Measurements from ENCODE around the gene RTKN.

RTKN gene

DNA sequence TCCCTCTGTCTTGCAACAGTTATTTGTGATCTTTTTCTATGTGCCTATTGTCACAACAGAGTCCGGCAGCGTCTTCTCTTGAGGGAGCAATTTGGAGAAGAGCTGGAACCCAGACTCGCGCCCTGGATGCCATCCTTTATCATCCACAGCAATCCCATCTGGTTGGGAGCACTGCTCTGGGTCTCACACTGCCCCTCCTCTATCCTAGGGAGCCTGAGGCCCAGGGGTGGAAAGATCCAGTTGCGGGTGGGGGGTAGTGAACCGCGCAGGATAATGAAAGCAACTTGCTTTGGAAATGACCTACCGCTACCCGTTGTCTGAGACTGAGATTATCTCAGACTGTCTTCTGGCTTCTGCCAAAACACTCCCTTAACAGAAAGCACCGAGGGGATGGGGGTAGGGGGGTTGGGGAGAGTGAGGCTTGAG, 17.2 kb upstream of the RTKN start:
- H3K79me2 ChIP-seq (ENCODE audit: insufficient read depth, low read length) = peaks cover 42% of the 10 kb centered on the region
- peak overlapping the region; percentile 91 for H3K9ac ChIP-seq (ENCODE audit: low read depth, low read length, poor library complexity, severe bottlenecking)
- peaks cover 24% of the 10 kb centered on the region for H3K4me1 ChIP-seq (ENCODE audit: insufficient read depth, low read length, poor library complexity, severe bottlenecking)
- peaks cover 9% of the 10 kb centered on the region for H3F3A ChIP-seq (ENCODE audit: low read depth)
- no peaks in the 10 kb centered on the region for H3K9me3 ChIP-seq (ENCODE audit: insufficient read depth, low read depth, low read length)
- H3K9me2 ChIP-seq (replicated peaks; ENCODE audit: low read depth, low read length) = no peaks in the 10 kb centered on the region
- no peaks in the 10 kb centered on the region; the same call in 1 of the 2 replicates for H3K36me3 ChIP-seq (ENCODE audit: insufficient read depth, low read length)
- peak overlapping the region; percentile 97 for H3K4me3 ChIP-seq (ENCODE audit: low read length, poor library complexity, severe bottlenecking)
- no peaks in the 10 kb centered on the region for H3K27me3 ChIP-seq (ENCODE audit: insufficient read depth, low read length, poor library complexity, severe bottlenecking)
- H3K4me2 ChIP-seq (ENCODE audit: low read depth, low read length, poor library complexity, severe bottlenecking) = peak overlapping the region; percentile 86
- peaks cover 7% of the 10 kb centered on the region for H4K20me1 ChIP-seq (ENCODE audit: insufficient read depth, low read length, poor library complexity, severe bottlenecking)
- H2AFZ ChIP-seq (ENCODE audit: low read length) = no peak overlapping the region
- TF ChIP-seq EZH2phosphoT487 (IDR thresholded peaks at IDR 0.05; ENCODE audit: borderline replicate concordance) (no peak), CTCF (conservative IDR thresholded peaks at IDR 0.05; ENCODE audit: low read length) (no peak)

- TF ChIP-seq EZH2phosphoT487 (IDR thresholded peaks at IDR 0.05; ENCODE audit: borderline replicate concordance) (no peak), CTCF (conservative IDR thresholded peaks at IDR 0.05; ENCODE audit: low read length) (no peak)
- Histone ChIP-seq H3K4me1 (ENCODE audit: insufficient read depth, low read length, poor library complexity, severe bottlenecking) (peaks cover 24% of the 10 kb centered on the region), H3K27me3 (ENCODE audit: insufficient read depth, low read length, poor library complexity, severe bottlenecking) (no peaks in the 10 kb centered on the region), H3K79me2 (ENCODE audit: insufficient read depth, low read length) (peaks cover 40% of the 10 kb centered on the region), H2AFZ (ENCODE audit: low read length) (peak within 1 kb of the TSS; percentile 93), H3K4me2 (ENCODE audit: low read depth, low read length, poor library complexity, severe bottlenecking) (peak within 1 kb of the TSS; percentile 98), H3K4me3 (ENCODE audit: low read length, poor library complexity, severe bottlenecking) (peak within 1 kb of the TSS; percentile 97), H3K9me3 (ENCODE audit: insufficient read depth, low read depth, low read length) (no peaks in the 10 kb centered on the region), H4K20me1 (ENCODE audit: insufficient read depth, low read length, poor library complexity, severe bottlenecking) (peaks cover 7% of the 10 kb centered on the region), H3F3A (ENCODE audit: low read depth) (peaks cover 9% of the 10 kb centered on the region), H3K9me2 (replicated peaks; ENCODE audit: low read depth, low read length) (no peaks in the 10 kb centered on the region), H3K9ac (ENCODE audit: low read depth, low read length, poor library complexity, severe bottlenecking) (peak within 1 kb of the TSS; percentile 95), H3K36me3 (ENCODE audit: insufficient read depth, low read length) (no peaks in the 10 kb centered on the region; the same call in 1 of the 2 replicates)
Measured at GRCh38 chr2:74458132-74458937, 16.6 kb upstream of the RTKN start, which contains the start of gene WBP1. Gene WBP1 (plus strand): TSS chr2:74458438. CDS start chr2:74458603, 165 bp downstream.

DNA sequence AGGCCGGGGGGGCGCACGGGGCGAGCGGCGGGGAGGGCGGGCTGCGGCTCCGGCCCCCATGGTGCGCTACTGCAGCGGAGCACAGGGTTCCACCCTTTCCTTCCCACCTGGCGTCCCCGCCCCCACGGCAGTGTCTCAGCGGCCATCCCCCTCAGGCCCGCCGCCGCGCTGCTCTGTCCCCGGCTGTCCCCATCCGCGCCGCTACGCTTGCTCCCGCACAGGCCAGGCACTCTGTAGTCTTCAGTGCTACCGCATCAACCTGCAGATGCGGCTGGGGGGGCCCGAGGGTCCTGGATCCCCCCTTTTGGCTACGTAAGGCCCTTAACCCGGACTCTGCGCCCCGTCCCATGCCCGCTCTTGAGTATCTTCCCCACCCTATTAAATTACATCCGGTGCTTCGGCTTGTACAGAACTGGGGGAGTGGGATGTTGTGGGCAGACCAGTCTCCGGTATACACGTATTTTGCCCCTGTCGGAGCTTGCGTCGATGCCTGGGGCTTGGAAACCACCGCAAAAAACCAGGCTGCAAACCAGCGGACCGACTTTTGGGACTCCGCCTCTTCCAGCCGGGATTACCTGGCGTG, 15.9 kb upstream of the RTKN start:
- TF ChIP-seq CTCF (conservative IDR thresholded peaks at IDR 0.05; ENCODE audit: low read length) (no peak), EZH2phosphoT487 (IDR thresholded peaks at IDR 0.05; ENCODE audit: borderline replicate concordance) (no peak)
- Histone ChIP-seq H3K9me3 (ENCODE audit: insufficient read depth, low read depth, low read length) (no peaks in the 10 kb centered on the region), H3K4me2 (ENCODE audit: low read depth, low read length, poor library complexity, severe bottlenecking) (peak overlapping the region; percentile 98), H3K79me2 (ENCODE audit: insufficient read depth, low read length) (peaks cover 40% of the 10 kb centered on the region), H4K20me1 (ENCODE audit: insufficient read depth, low read length, poor library complexity, severe bottlenecking) (peaks cover 4% of the 10 kb centered on the region), H2AFZ (ENCODE audit: low read length) (peak overlapping the region; percentile 93), H3K9ac (ENCODE audit: low read depth, low read length, poor library complexity, severe bottlenecking) (peak overlapping the region; percentile 95), H3K4me3 (ENCODE audit: low read length, poor library complexity, severe bottlenecking) (peak overlapping the region; percentile 97), H3F3A (ENCODE audit: low read depth) (peaks cover 9% of the 10 kb centered on the region), H3K36me3 (ENCODE audit: insufficient read depth, low read length) (no peaks in the 10 kb centered on the region; the same call in 1 of the 2 replicates), H3K9me2 (replicated peaks; ENCODE audit: low read depth, low read length) (no peaks in the 10 kb centered on the region), H3K27me3 (ENCODE audit: insufficient read depth, low read length, poor library complexity, severe bottlenecking) (no peaks in the 10 kb centered on the region), H3K4me1 (ENCODE audit: insufficient read depth, low read length, poor library complexity, severe bottlenecking) (peaks cover 30% of the 10 kb centered on the region)

Data from Loucy (cell line).